GM21529 (cell line): ENCODE measurements around the gene CDX1.

Source experiments
- ATAC-seq: cut with Tn5 transposase; IDR thresholded peaks from one replicate; pipeline ENCODE4 v1.9.1; 2021; ENCODE audit not compliant: unreplicated experiment

The CDX1 gene

DNA sequence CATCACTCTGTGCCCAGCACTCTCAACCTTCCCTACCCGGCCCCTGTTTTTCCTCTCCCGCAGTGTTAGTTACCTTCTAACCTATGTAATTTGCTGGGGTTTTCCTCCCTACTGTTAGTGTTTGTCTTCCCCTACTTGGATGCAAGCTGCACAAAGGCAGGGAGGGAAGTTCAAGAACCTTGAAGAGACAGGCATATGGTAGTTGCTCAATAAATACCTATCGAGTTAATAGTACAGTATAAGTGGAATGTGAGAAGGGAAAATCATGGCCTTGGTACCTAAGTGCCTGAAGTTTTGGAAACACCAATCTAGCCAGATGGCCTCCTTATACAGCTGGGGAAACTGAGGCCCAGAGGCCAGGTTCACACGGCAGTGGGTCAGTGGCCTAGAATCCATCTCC, 35.1 kb upstream of the CDX1 start:
- ATAC-seq, result no peak

DNA sequence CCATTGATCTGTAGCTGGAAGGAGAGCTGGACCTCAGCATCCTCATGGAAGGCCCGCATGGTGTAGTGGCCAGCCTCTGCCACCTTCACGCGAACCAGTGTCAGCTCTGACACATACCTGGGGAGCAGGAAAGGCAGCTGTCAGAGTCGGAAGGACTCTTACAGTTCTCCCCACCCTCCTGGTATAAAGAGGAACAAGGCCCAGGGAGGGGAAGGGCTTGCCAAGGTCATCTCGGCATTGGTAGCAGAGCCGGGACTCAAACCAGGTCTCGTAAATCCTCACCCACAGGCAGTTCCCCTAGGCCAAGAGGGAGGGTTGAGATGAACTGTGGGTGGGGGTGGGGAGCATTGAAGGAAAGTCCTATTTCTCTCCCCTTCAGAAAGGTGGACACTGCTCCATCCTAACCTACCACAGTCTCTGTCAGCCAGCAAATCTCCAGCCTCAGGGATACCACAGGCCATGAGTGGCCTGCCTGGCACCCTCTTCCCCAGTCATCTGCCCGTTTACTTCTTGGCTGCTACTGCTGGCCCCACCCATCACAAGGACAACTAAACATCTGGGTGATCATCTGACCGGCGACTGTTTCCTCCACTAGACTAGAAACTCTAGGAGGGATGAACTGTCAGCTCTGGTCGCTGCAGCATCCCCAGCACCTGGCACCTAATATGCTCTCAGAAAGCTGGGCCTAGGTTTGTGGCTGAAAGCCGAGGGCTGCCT, 34.4 kb upstream of the CDX1 start:
- ATAC-seq, result no peak

DNA sequence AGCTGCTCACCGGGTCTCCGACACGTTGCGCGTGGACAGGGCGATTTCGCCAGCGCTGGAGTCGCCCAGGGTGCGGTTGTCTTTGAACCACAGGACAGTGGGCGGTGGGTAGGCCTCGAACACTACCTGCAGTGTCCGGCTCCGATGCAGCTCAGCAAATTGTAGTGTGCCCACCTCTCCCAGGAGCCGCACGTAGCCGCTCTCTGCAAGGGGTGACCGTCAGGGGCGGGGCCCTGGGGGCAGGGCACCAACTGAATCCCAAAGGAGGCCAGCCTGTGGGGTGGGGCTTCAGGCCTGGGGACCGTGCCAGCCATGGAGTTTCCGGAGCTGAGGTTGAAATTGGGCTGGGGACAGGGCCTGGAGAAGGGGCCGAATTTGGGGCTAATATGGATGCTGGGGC, 33.8 kb upstream of the CDX1 start:
- ATAC-seq, result no peak

DNA sequence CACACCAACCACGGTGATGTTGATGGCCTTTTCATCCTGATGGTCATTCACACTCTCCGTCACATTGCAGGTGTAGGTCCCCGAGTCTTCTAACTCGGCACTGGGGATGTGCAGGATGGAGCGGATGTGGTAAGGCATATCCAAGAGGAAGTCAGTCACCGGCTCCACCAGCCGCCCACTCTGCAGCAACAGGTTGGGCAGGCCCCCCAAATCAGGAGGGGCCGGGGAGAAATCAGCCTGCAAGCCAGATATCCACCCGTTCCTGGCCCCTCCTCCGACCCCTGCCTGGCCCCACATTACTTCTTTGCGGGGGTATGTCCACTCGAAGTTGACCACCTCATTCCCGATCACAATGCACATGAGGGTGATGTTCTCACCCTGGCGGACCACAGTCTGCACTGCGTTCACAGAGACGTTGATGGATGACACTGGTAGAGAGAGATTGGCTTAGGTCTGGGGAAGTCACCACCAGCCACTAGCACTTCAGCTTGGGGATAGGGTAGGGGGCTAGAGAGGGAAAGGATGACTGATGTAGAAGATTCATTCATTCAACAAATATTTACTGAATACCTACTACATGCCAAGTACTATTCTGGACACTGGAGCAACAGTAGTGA, 32.9 kb upstream of the CDX1 start:
- no peak for ATAC-seq

DNA sequence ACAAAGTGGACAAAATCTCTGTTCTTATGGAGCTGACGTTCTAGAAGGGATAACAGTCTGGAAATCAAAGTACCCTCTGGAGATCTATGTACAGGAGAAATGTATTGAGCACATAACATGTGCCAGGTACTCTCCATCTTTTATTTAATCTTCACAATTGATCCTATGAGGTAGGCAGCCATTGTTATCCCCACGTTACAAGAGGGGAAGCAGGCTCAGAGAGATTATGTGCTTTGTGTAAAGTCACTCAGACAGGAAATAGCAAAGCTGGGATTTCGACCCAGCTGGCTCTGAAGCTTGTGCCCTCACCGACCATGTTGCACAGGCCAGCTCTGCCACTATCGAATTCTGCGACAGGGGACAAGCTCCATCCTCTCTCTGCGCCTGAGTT, 32.4 kb upstream of the CDX1 start:
- no peak for ATAC-seq

DNA sequence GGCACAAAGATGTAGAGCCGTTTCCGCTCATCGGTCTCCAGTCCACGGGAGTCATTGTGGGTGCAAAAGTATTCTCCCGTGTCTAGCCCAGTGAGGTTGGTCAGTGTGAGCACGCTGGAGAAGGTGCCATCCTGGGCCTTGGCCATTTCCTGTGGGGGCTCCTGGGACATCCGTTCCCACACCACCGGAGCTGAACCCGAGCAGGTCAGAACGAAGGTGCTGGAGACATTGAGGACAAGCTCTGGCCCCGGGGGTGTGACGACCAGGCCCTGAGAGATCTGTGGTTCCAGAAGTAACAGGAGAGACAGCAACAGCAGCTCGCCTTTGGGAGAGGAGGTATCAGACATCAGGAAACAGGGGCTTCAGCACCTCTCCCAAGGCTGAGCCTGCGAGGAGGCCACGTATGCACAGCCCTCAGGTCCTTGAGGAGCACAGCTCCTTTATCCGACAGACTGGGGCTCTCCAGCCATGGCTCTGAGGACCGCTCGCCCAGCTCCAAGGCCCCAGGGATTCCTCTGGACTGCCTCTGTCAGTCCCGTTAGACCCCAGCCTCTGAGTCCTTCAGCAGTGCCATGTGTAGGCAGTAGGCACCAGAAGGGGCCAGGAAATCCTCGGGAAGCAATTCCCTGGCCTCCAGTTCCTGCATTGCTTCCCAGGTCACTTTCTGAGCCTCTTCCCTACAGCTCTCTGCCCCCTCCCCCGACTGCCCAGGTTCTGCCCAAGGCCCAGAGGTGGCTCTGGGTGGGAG, 30.8 kb upstream of the CDX1 start:
- no peak for ATAC-seq

DNA sequence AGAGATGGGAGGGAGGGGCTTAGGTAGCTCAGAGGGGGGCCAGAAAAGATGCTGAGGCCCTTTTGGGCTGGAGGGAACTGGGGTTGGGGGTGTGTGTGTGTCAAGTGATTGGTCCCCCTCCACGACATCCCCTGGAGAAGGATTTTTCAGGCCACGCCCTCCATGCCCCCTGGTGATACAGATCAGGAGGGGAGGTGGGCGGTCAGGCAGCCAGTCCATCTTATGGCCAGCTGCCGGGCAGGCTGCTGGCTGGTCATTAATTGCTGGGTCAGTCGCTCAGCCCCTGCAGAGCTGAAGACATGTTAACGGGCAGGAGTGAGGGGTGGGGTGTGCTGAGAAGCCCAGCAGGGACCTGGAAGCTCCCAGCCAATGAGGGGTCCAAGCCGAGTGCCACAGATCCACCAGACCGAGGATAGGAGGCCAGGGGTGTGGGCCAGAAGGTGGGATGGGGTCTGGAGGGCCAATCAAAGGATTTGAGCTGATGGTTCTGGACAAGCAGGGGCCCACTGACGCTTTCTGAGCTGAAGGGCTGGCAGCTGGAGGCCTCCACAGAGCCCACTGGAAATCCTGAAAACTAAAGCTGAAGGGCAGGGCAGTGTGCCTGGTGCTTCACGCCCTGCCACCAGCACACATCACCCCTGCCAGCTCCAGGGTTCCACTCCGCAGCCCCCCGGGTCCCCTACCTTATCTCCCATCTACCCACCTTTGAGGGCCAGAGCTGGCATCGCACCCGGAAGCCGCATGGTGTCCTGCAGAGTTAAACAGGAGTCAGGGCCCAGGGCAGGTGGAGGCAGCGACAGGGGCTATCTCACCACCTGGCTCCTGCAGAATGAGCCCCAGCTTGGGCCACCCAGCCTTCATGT, 30.0 kb upstream of the CDX1 start:
- ATAC-seq, result no peak

DNA sequence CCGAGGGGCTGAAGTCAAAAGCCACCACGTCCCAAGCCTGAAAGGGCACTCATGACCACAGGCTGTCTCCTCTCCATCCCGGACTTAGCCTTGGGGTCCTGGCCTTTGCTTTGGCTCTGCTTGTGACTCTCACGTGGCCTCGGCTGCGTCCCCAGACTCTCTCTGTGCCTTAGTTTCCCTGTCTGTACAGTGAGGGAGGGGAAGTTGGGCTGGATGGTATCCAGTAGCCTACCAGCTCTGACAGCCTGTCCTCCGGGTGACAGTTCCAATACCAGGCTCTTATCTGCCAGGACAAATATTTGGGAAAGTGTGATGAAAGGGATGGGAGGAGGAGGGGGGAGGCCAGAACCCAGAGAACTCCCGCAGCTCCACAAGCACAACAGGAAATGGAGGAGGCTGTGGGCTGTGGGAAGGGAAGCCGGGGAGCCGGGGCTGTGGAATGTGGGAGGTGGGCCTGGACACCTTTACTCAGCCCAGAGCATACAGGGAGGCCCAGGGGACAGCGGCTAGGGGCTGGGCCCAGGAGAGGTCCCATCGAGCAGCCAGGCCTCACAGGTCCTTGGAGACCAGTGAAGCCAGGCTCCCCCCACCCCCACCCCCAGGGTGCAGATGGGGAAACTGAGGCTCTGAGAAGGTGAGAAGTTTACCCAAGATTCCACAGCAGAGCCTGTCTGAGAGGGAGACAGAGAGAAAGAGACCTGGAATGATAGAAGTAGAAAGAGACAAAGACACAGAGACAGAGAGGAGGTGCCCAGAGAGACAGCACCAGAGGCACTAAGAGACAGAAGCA, 29.2 kb upstream of the CDX1 start:
- no peak for ATAC-seq

DNA sequence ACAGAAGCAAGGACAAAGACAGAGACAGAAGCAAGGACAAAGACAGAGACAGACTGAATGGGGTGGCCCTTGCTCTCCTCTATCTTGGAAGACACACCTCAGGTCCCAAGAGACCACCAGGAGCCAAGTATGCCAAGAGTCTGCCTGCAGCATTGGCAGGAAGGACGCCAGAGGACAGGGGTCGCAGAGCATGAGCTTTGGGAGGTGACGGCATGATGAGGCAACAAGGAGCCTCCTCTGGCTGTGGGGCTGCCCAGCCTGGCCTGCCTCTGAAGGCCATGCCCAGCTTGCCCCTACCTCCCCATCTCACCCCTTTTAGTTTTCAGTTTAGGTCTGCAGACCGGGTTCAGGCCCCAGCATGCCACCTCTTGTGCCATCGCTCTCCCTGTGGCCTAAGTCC, 28.6 kb upstream of the CDX1 start:
- ATAC-seq, result no peak

DNA sequence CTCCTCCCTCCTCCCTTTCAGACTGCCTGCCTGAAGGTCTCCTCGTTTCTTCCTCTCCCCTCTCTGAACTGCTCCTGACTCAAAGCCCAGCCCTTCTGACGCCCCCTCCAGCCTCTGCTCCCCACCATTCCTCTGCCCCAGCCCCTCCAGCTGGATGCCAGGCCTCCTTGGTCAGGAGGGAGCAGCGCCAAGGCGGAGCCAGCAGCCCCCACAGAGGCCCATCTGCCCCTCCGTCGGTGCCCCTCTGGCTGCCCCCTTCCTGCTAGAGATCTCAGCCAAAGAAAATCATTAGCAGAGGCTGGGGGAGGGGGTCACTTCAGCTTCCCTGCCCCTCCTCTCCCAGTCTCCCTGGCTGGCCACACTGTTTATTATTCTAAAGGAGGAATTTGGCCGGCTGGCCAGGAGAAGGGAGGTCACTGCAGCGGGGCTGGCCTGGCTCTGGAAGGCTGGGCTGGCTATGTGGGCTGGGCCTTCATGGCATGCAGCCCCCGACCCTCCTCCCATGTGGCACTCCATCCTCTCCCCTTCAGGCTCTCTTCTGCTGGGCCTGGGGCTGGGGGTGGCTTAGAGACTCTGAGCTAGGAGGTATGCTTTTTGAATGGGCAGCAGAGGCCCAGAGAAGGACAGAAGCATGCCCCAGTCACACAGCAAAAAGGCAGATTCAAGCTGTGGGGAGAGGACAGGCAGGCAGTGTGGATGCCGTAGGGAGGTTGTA, 27.9 kb upstream of the CDX1 start:
- ATAC-seq, result no peak

DNA sequence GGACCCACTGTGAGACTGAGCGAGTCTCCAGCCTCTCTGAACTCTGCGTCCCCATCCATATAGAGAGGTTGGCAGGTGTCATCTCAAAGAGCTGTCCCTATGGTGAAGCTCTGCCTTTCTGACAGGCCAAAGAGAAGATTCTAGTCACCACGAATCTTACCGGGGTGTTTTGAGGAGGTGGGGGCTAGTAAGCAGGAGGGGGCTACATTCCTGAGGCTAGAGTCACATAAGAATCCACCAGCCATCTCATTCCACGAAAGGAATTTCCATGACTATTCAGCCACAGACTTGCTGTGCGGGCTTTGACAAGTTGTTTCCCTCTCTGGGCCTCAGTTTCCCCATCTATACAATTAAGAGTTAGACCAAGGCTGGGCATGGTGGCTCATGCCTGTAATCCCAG, 27.2 kb upstream of the CDX1 start:
- no peak for ATAC-seq

DNA sequence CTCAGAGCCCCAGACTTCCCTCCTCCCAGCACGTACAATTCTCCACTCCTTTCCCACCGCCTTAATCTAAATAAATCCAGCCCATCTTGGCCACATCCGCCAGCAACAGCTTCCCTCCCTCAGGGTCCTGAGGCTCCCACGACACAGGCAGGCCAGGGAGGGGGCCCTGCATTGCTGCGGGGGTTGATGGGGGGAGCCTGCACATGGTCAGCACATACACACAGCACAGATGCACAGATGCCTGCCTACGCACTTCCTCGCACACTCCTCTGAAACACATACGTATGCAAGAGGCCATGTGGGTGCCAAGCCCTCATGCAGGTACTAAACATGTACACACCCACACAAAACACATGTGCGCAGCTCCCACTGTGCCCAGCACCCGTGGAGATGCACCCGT, 25.7 kb upstream of the CDX1 start:
- no peak for ATAC-seq

DNA sequence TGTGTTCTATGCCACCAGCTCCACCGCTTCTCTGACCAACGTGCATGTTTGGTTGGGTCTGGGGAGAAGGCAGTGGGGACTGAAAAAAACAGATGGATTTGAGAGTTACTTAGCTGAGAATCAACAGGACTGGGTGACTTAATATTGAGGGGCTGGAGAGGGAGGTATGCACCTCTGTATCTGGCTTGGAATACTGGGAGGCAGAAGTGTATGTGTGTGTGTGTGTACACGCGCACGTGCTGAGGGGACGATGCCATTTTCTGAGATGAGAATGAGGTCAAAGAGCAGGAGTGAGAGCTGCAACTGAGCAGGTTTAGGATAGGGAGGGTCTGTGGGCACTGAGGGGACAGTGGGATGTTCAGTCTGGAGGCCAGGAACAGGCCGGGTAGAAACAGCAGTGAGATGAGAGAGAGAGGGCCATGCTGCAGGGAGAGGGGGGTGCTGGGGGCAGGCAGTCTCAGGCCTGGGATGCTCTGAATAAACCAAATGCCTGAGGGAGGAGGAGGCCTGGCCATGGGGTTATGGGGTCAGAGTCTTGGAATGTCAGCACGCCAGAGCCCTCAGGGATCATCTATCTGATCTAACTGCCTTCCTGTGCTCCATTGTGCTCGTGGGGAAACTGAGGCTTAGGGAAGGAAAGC, 24.9 kb upstream of the CDX1 start:
- ATAC-seq, result no peak

DNA sequence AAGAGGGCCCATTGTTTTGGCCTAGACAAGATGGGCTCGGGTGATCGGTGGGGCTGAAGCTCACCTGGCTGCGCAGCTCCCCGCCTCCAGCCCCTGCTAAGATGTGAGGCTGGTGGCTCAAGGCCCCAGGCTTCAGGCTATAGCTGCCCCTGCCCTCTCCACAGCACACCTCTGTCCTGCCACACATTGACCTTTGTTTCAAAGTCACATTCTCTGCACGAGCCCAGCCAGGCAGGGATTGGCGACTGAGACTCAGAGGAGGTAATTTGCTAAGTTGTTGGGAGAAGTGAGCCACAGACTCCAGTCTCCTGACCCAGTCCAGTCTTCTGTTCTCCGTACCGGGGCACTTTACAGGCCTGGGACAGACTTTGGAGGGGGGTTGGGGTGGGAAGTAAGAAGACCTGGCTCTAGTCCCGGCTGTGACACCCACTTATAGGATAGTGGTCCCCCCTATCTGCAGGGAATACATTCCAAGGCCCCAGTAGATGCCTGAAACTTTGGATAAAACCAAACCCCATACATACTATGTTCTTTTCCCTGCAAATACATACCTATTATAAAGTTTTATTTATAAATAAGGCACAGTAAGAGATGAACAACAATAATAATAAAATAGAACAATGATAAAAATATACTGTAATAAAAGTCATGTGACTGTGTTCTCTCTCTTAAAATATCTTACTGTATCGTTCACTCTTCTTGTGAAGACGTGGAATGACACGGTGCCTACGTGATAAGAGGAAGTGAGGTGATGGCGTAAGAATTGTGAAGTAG, 24.2 kb upstream of the CDX1 start:
- ATAC-seq, result no peak

DNA sequence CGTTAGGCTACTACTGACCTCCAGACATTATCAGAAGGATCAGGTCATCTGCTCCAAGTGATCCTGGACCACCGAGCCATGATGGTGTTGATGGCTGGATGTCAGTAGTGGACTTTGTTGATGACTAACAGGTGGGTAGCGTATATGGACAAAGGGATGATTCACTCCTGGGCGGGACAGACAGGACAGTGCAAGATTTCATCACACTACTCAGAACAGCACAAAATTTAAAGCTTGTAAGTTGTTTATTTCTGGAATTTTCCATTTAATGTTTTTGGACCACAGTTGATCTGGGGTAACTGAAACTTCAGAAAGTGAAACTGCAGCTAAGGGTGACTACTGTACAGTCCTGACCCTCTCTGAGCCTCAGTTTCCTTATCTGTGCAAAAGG, 23.6 kb upstream of the CDX1 start:
- ATAC-seq, result no peak

DNA sequence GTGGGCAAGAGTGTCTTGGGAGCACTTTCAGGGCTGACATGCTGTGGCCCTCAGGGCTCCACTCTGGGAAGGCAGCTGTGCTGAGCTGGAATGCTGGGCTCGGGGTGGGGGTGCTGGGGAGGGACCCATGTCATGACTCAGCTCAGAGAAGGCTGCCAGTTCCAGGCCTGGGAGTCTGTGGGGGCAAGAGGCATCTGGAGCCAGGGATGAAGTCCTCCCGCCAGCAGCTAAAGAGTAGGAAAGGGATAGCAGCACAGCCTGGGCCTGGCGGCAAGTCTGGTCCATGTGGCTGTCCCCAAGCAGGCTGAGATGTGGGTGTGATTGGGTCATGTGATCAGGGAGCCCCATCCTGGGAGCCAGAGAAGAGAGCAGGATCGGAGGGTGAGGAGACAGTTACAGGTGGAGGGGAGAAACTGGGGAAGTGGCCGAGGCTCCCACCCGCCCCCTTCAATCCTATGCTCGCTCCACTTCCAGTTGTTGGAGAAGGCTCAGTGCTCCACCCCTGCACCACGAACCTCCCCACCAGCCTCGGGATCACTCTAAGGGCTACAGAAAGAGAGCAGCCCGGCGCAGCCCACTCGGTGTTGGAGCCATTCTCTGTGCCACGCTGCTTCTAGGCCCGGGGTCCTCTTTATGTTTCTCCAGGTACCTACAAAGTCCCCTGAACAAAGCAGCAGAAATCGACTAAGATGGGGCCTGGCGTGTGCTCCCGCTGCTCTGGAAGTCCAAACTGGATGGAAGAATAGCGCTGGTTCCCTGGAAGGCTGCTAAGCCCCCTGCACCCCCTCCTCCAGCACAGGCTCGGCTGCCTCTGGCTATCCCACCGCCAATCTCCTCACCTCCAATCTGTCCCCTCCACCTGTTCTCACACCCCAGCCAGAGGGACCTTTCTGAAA, 23.0 kb upstream of the CDX1 start:
- no peak for ATAC-seq

DNA sequence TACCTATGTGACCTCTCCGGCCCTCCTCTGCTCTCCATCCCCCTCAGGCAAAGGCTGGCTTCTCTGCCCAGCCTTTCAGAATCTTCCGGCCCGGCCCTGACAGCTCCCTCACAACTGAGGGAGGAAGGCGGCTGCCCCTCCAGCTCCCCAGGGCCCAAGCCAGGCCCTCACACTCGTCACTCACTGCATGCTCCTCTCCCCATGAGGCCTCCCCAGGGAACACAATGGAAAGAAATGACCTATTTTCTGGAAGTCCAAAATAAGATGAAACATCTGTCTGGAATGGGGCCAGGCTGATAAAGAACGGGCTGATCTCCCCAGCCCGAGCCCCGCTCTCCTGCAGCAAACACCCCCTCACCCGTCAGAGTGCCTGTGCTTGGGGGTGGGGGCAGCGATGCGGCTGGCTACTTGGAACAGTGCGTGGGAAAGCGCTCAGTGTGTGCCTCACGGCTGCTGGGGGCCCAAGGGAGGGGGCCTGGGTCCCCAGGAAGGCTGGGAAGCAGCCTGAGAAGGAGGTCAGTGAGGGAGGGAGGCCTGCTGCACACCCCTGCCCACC, 22.3 kb upstream of the CDX1 start:
- no peak for ATAC-seq

DNA sequence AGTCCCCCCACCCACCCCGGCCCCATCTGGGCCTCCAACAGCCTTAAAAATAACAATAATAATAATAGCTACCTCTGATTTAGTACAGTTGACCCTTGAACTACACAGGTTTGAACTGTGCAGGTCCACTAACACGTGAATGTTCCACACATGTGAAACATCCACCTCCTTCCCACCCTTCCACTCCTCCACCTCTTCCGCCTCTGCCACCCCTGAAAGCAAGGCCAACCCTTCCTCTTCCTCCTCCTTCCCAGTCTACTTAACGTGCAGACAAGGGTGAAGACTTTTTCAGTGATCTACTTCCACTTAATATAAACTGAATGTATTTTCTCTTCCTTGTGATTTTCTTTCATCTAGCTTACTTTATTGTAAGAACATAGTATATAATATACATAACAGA, 21.7 kb upstream of the CDX1 start:
- no peak for ATAC-seq
